A549 (cell line): ENCODE measurements around the gene BCCIP. TPM values are rescaled to one million over a fixed set of nuclear protein-coding genes. Genes with fewer than 3 reads are reported as not detected.

Source experiments
- ATAC-seq, 2 experiments: fragments of 200-7000 bp in 1 of 2; fragments of >200 bp in 1 of 2; cut with Nextera tagmentation in 1 of 2; cut with Tn5 transposase in 1 of 2; 3 replicates each; pipeline versions ENCODE4 v1.8.0 to v1.9.1; 2018 to 2020; ENCODE audit warnings: mild to moderate bottlenecking in 1 of 2, moderate library complexity in 1 of 2
- CTCF ChIA-PET: fragments of 300-600 bp; sonication (Branson Sonifier 250); formaldehyde crosslinking; extraction: SDS; loops from one replicate; lab custom pipeline; 2021; ENCODE audit warnings: antibody characterized with exemption, inconsistent platforms; lab: Yijun Ruan, JAX
- POLR2A ChIA-PET: fragments of 350-600 bp; formaldehyde crosslinking; extraction: SDS; loops from one replicate; lab custom pipeline; 2021; ENCODE audit warnings: antibody characterized with exemption, inconsistent platforms; lab: Yijun Ruan, JAX
- DNase-seq, 2 experiments: peaks; one replicate each; pipeline versions ENCODE4 v3.0.0 to v3.0.0-alpha.2; 2011 to 2016; ENCODE audit warnings: low read depth in 1 of 2, low spot score in 1 of 2
- FAIRE-seq: peaks from 2 replicates; lab custom pipeline; 2011; peaks lifted over from hg19 to GRCh38; lab: Jason Lieb, UNC
- H3K27ac ChIP-seq, 2 experiments: fragments of >200 bp; sonication (Bioruptor Twin); formaldehyde crosslinking; 3 replicates each; pipeline ENCODE4 v1.5.1; 2016 to 2017
- H3K4me1 ChIP-seq: fragments of >200 bp; sonication (Bioruptor Twin); formaldehyde crosslinking; 3 replicates; pipeline ENCODE4 v1.6.1; 2016
- H3K4me2 ChIP-seq: fragments of >200 bp; sonication (Bioruptor Twin); formaldehyde crosslinking; 3 replicates; pipeline ENCODE4 v1.6.1; 2016
- H3K4me3 ChIP-seq: fragments of >200 bp; sonication (Bioruptor Twin); formaldehyde crosslinking; 3 replicates; pipeline ENCODE4 v1.5.1; 2016
- H3K9me3 ChIP-seq: fragments of >200 bp; sonication (Bioruptor Twin); formaldehyde crosslinking; 3 replicates; pipeline ENCODE4 v1.6.1; 2016
- CBX8 ChIP-seq: fragments of 200-600 bp; sonication (generic); IDR thresholded peaks from 2 replicates; pipeline ENCODE4 v1.6.1; 2016
- CHD2 ChIP-seq: fragments of 150-350 bp; IDR thresholded peaks from 2 replicates; pipeline ENCODE4 v1.6.1; 2014; ENCODE audit warnings: low read length; ENCODE audit not compliant: partially characterized antibody
- EHF ChIP-seq: fragments of 250-450 bp; sonication (Bioruptor Pico); IDR thresholded peaks from 2 replicates; pipeline ENCODE4 v1.5.0; 2020; ENCODE audit warnings: mild to moderate bottlenecking
- EP300 ChIP-seq, 2 experiments: fragments of >200 bp; sonication (Bioruptor Twin); formaldehyde crosslinking; IDR thresholded peaks; 2 replicates in 1 of 2; 3 replicates in 1 of 2; pipeline ENCODE4 v1.6.1; 2016 to 2017
- FOSB ChIP-seq: fragments of 250-450 bp; sonication (Bioruptor Pico); IDR thresholded peaks from 2 replicates; pipeline ENCODE4 v1.5.0; 2020; ENCODE audit warnings: mild to moderate bottlenecking, moderate library complexity
- FOXS1 ChIP-seq: fragments of 250-450 bp; sonication (Bioruptor Pico); IDR thresholded peaks from 2 replicates; pipeline ENCODE4 v1.5.0; 2020; ENCODE audit warnings: mild to moderate bottlenecking, moderate library complexity
- GATA3 ChIP-seq: IDR thresholded peaks from 2 replicates; pipeline ENCODE4 v1.6.1; 2012; ENCODE audit warnings: borderline replicate concordance
- HEYL ChIP-seq: fragments of 250-450 bp; sonication (Bioruptor Pico); IDR thresholded peaks from 2 replicates; pipeline ENCODE4 v1.8.0; 2021; ENCODE audit warnings: mild to moderate bottlenecking, moderate library complexity
- HOXB5 ChIP-seq: fragments of 250-450 bp; sonication (Bioruptor Pico); IDR thresholded peaks from 2 replicates; pipeline ENCODE4 v1.5.0; 2020; ENCODE audit warnings: mild to moderate bottlenecking, moderate library complexity
- KDM5A ChIP-seq: fragments of 200-600 bp; sonication (generic); IDR thresholded peaks from 2 replicates; pipeline ENCODE4 v1.6.1; 2016; ENCODE audit warnings: antibody characterized with exemption, mild to moderate bottlenecking
- MYC ChIP-seq: IDR thresholded peaks from 2 replicates; pipeline ENCODE4 v1.6.1; 2012; ENCODE audit warnings: mild to moderate bottlenecking, inconsistent platforms, low read length, improper control_type of control experiment, borderline replicate concordance
- NR3C1 ChIP-seq: fragments of >200 bp; sonication (Bioruptor Twin); formaldehyde crosslinking; IDR thresholded peaks from 3 replicates; pipeline ENCODE4 v1.6.1; 2017
- POLR2AphosphoS2 ChIP-seq: conservative IDR thresholded peaks from 2 replicates; pipeline ENCODE4 v1.6.1; 2012; ENCODE audit warnings: low read length, improper control_type of control experiment, inconsistent platforms
- RARB ChIP-seq: fragments of 250-450 bp; sonication (Bioruptor Pico); IDR thresholded peaks from 2 replicates; pipeline ENCODE4 v1.8.0; 2021; ENCODE audit warnings: mild to moderate bottlenecking, moderate library complexity
- REST ChIP-seq: fragments of 200-600 bp; sonication (generic); IDR thresholded peaks from 2 replicates; pipeline ENCODE4 v1.6.1; 2016; ENCODE audit warnings: antibody characterized with exemption, mild to moderate bottlenecking, moderate library complexity
- RFX5 ChIP-seq: fragments of 450-650 bp; IDR thresholded peaks from 2 replicates; pipeline ENCODE4 v1.7.1; 2014; ENCODE audit warnings: antibody characterized with exemption, mild to moderate bottlenecking, moderate library complexity
- TFCP2L1 ChIP-seq: fragments of 250-450 bp; sonication (Bioruptor Pico); IDR thresholded peaks from 2 replicates; pipeline ENCODE4 v1.5.0; 2021; ENCODE audit warnings: mild to moderate bottlenecking
- TP53 ChIP-seq: fragments of 250-450 bp; sonication (Bioruptor Pico); IDR thresholded peaks from 2 replicates; pipeline ENCODE4 v1.5.0; 2021; ENCODE audit warnings: mild to moderate bottlenecking, moderate library complexity
- ZC3H11A ChIP-seq: fragments of 450-650 bp; IDR thresholded peaks from 2 replicates; pipeline ENCODE4 v1.6.1; 2014; ENCODE audit warnings: antibody characterized with exemption, mild to moderate bottlenecking
- ZNF302 ChIP-seq: fragments of 250-450 bp; sonication (Bioruptor Pico); IDR thresholded peaks from 2 replicates; pipeline ENCODE4 v1.9.0; 2021; ENCODE audit warnings: inconsistent platforms, mild to moderate bottlenecking, moderate library complexity
- WGBS: methylation state at CpG from one replicate; pipeline ENCODE4 v1.1.6; 2017; ENCODE audit errors: missing lambda C conversion rate; 5-methylcytosine and 5-hydroxymethylcytosine counted together
- polyA plus RNA-seq, 4 experiments: library from polyadenylated mRNA; depleted of rRNA in 3 of 4; stranded (reverse); fragments of >200 nt; fragmentation: RNase III in 1 of 4; extraction: RNeasy Plus Mini Kit Qiagen cat#74134 plus additional on column Dnase treatment in 1 of 4; gene quantifications; 2 replicates in 3 of 4; 3 replicates in 1 of 4; pipeline ENCODE4 v1.2.3, GENCODE V29; 2011 to 2017

BCCIP gene
- polyA plus RNA-seq, 2 of the 4 experiments (the other 2 are of a cell fraction): 130 to 140 TPM

GRCh38 chr10:125773687-125774543, 49.4 kb upstream of the BCCIP start:
- no peak for DNase-seq
- CTCF ChIA-PET: no interaction called here
- Histone ChIP-seq H3K4me3 (no peak overlapping the region), H3K4me2 (no peak overlapping the region), H3K27ac (no peak overlapping the region), H3K9me3 (no peaks in the 10 kb centered on the region), H3K4me1 (no peaks in the 10 kb centered on the region)
- no peak for FAIRE-seq
- no peak for ATAC-seq
- WGBS: 80% methylated on average over 11 of the region's 75 CpGs
- TF ChIP-seq FOSB (CRISPR knock-in tag) (no peak), MYC (no peak), EP300 (IDR thresholded peaks at IDR 0.05) (no peak), ZC3H11A (no peak), EHF (CRISPR knock-in tag) (no peak), HOXB5 (CRISPR knock-in tag) (no peak), RARB (CRISPR knock-in tag) (no peak), NR3C1 (no peak), ZNF302 (CRISPR knock-in tag) (no peak), FOXS1 (CRISPR knock-in tag) (no peak), KDM5A (no peak), GATA3 (no peak), CBX8 (no peak)
- TF ChIP-seq, all 56 proteins: peak for 0
- POLR2A ChIA-PET: no interaction called here

GRCh38 chr10:125774581-125775191, 48.7 kb upstream of the BCCIP start:
- ChIA-PET CTCF (interaction anchor here (1.2 kb wide), 1 partner anchor 14 kb away, joined by 3 read pairs; no protein-coding TSS in a partner anchor), POLR2A (no interaction called here)
- 86% methylated on average over 29 of the region's 32 CpGs for WGBS
- DNase-seq: no peak
- peak in 1 of 2 experiments; percentile 7; a peak in 1 of 6 replicates for ATAC-seq
- Histone ChIP-seq H3K4me1 (no peaks in the 10 kb centered on the region), H3K4me3 (no peak overlapping the region), H3K4me2 (no peak overlapping the region), H3K9me3 (no peaks in the 10 kb centered on the region), H3K27ac (no peak overlapping the region)
- TF ChIP-seq POLR2AphosphoS2: no peak
- no peak for TF ChIP-seq TP53 (CRISPR knock-in tag)
- TF ChIP-seq HEYL (CRISPR knock-in tag): no peak
- TF ChIP-seq RFX5: no peak
- TF ChIP-seq CHD2: no peak
- no peak for TF ChIP-seq TFCP2L1 (CRISPR knock-in tag)
- TF ChIP-seq REST: no peak
- no peak for FAIRE-seq
